Activated CD4-positive, alpha-beta T cell treated with anti-CD3 and anti-CD28 coated beads for 1 hour (primary cell): ENCODE data around the gene PCDHGB4.
"Not testable (repeated sequence)": the region's sequence is repeated elsewhere in the genome, so short reads cannot be mapped to it uniquely, and the experiment has no call there.

Source experiments
- DNase-seq: peaks from one replicate; pipeline ENCODE4 v3.0.0-alpha.2; 2020

Gene PCDHGB4

GRCh38 chr5:141369994-141370848, 17.3 kb upstream of the PCDHGB4 start, which contains the start of gene PCDHGB3:
TSS of gene PCDHGB3 (plus strand) at chr5:141370242. CDS start at chr5:141370395, 153 bp downstream.
- no peak for DNase-seq

GRCh38 chr5:141371572-141372475, 15.7 kb upstream of the PCDHGB4 start:
- DNase-seq = no peak

GRCh38 chr5:141373673-141374317, 13.7 kb upstream of the PCDHGB4 start, which contains the start of gene PCDHGA6:
TSS of gene PCDHGA6 (plus strand) at chr5:141373891. CDS start at chr5:141374084, 193 bp downstream.
- DNase-seq = no peak

GRCh38 chr5:141374627-141375026, 12.9 kb upstream of the PCDHGB4 start:
- no peak for DNase-seq

GRCh38 chr5:141375444-141376155, 11.9 kb upstream of the PCDHGB4 start:
- DNase-seq = not testable (repeated sequence)

GRCh38 chr5:141382469-141383294, 4.8 kb upstream of the PCDHGB4 start, which contains the start of gene PCDHGA7:
TSS of gene PCDHGA7 (plus strand) at chr5:141382742. CDS start at chr5:141382900, 158 bp downstream.
- no peak for DNase-seq

- no peak for DNase-seq
Observed at GRCh38 chr5:141383345-141383744, 4.2 kb upstream of the PCDHGB4 start.

- no peak for DNase-seq
Observed at GRCh38 chr5:141384471-141385267, 2.8 kb upstream of the PCDHGB4 start.

- DNase-seq = no peak
Observed at GRCh38 chr5:141388661-141389060, 1.2 kb downstream of the PCDHGB4 start.

- DNase-seq = no peak
Observed at GRCh38 chr5:141389153-141390042, 1.9 kb downstream of the PCDHGB4 start.

GRCh38 chr5:141392429-141393198, 5.1 kb downstream of the PCDHGB4 start, which contains the start of gene PCDHGA8:
TSS of gene PCDHGA8 (plus strand) at chr5:141392633. CDS start at chr5:141392814, 181 bp downstream.
- DNase-seq = no peak

GRCh38 chr5:141393267-141393666, 5.8 kb downstream of the PCDHGB4 start:
- DNase-seq = no peak

GRCh38 chr5:141394401-141395187, 7.1 kb downstream of the PCDHGB4 start:
- DNase-seq = not testable (repeated sequence)

GRCh38 chr5:141397756-141398551, 10.5 kb downstream of the PCDHGB4 start, which contains the start of gene PCDHGB5:
TSS of gene PCDHGB5 (plus strand) at chr5:141397947. CDS start at chr5:141398128, 181 bp downstream.
- not testable (repeated sequence) for DNase-seq

GRCh38 chr5:141398608-141399007, 11.1 kb downstream of the PCDHGB4 start:
- no peak for DNase-seq

GRCh38 chr5:141399555-141400258, 12.2 kb downstream of the PCDHGB4 start:
- no peak for DNase-seq
